ENCODE data around the gene YES1. TPM values are rescaled to one million over a fixed set of nuclear protein-coding genes. Genes with fewer than 3 reads are reported as not detected.

YES1 gene
- total and polyA plus RNA-seq, 8 donors = 36.9 to 69.9 (median 61.3) TPM

GRCh38 chr18:676736-677135, 135.3 kb downstream of the YES1 start:
- H3K27me3 ChIP-seq = no peaks in the 10 kb centered on the region
- DNase-seq (no peak), ATAC-seq (no peak)
- H3K27ac ChIP-seq = no peak overlapping the region
- H3K4me3 ChIP-seq = no peak overlapping the region
- no peak for TF ChIP-seq CTCF (IDR thresholded peaks at IDR 0.05)
- H3K36me3 ChIP-seq = peaks cover 0 to 97% of the 10 kb centered on the region in 2 donors
- H3K4me1 ChIP-seq = no peaks in the 10 kb centered on the region
- no peaks in the 10 kb centered on the region for H3K9me3 ChIP-seq
- intact Hi-C loops (cut with DNase I) = no loop called here

- H3K4me1 ChIP-seq = no peaks in the 10 kb centered on the region
- intact Hi-C loops (cut with DNase I) = no loop called here
- H3K4me3 ChIP-seq = no peak overlapping the region
- DNase-seq (no peak), ATAC-seq (no peak)
- H3K9me3 ChIP-seq = no peaks in the 10 kb centered on the region
- no peak overlapping the region for H3K27ac ChIP-seq
- TF ChIP-seq CTCF (IDR thresholded peaks at IDR 0.05) = no peak
- peaks cover 0 to 97% of the 10 kb centered on the region in 2 donors for H3K36me3 ChIP-seq
- no peaks in the 10 kb centered on the region for H3K27me3 ChIP-seq
Measured at GRCh38 chr18:676069-676468, 136.0 kb downstream of the YES1 start.

GRCh38 chr18:675307-675706, 136.7 kb downstream of the YES1 start:
- no peaks in the 10 kb centered on the region for H3K4me1 ChIP-seq
- H3K9me3 ChIP-seq = no peaks in the 10 kb centered on the region
- ATAC-seq (no peak), DNase-seq (no peak)
- no peak overlapping the region for H3K27ac ChIP-seq
- H3K4me3 ChIP-seq = no peak overlapping the region
- no peak for TF ChIP-seq CTCF (IDR thresholded peaks at IDR 0.05)
- H3K36me3 ChIP-seq = peaks cover 0 to 98% of the 10 kb centered on the region in 2 donors
- H3K27me3 ChIP-seq = no peaks in the 10 kb centered on the region
- intact Hi-C loops (cut with DNase I) = no loop called here

GRCh38 chr18:673769-674168, 138.3 kb downstream of the YES1 start:
- Histone ChIP-seq H3K4me3 (no peak overlapping the region), H3K4me1 (no peaks in the 10 kb centered on the region), H3K9me3 (no peaks in the 10 kb centered on the region), H3K27me3 (no peaks in the 10 kb centered on the region), H3K36me3 (peaks cover 0 to 97% of the 10 kb centered on the region in 2 donors), H3K27ac (no peak overlapping the region)
- TF ChIP-seq CTCF (IDR thresholded peaks at IDR 0.05) = no peak
- DNase-seq (no peak), ATAC-seq (no peak)
- intact Hi-C loops (cut with DNase I) = no loop called here

GRCh38 chr18:673317-673716, 138.7 kb downstream of the YES1 start:
- no peak overlapping the region for H3K27ac ChIP-seq
- no peak for TF ChIP-seq CTCF (IDR thresholded peaks at IDR 0.05)
- ATAC-seq = no peak
- no peak for DNase-seq
- H3K4me1 ChIP-seq = no peaks in the 10 kb centered on the region
- H3K4me3 ChIP-seq = no peak overlapping the region
- no peaks in the 10 kb centered on the region for H3K9me3 ChIP-seq
- intact Hi-C loops (cut with DNase I) = no loop called here
- H3K36me3 ChIP-seq = peaks cover 0 to 93% of the 10 kb centered on the region in 2 donors
- H3K27me3 ChIP-seq = no peaks in the 10 kb centered on the region

Other genes with a start within 250 kb of the YES1 start
- gene CETN1, start 231.9 kb downstream of the YES1 start, total RNA-seq = not detected
- not detected for gene CETN1, start 231.9 kb downstream of the YES1 start, polyA plus RNA-seq (ENCODE audit: insufficient read length in 6 of 6)
- 1 to 10 TPM; 1.3 to 1.4 TPM for gene CLUL1, start 215.3 kb downstream of the YES1 start, total RNA-seq
- gene CLUL1, start 215.3 kb downstream of the YES1 start, polyA plus RNA-seq (ENCODE audit: insufficient read length in 6 of 6) = 10 to 100 TPM; 12.6 to 15.4 (median 13.0) TPM
- 10 to 100 TPM; 25.9 to 39.6 TPM for gene TYMS, start 154.6 kb downstream of the YES1 start, total RNA-seq
- 100 to 1,000 TPM; 117 to 226 (median 151) TPM for gene TYMS, start 154.6 kb downstream of the YES1 start, polyA plus RNA-seq (ENCODE audit: insufficient read length in 6 of 6)
- gene ENOSF1, start 99.6 kb downstream of the YES1 start, total RNA-seq = 10 to 100 TPM; 72.7 to 96.7 TPM
- 100 to 1,000 TPM in 5 of 6 donors, 10 to 100 TPM in 1; 91.9 to 136 (median 122) TPM for gene ENOSF1, start 99.6 kb downstream of the YES1 start, polyA plus RNA-seq (ENCODE audit: insufficient read length in 6 of 6)
- gene ADCYAP1, start 92.6 kb upstream of the YES1 start, total RNA-seq = under 1 TPM in 1 of 2 donors, not detected in 1; 0.08 TPM
- gene ADCYAP1, start 92.6 kb upstream of the YES1 start, polyA plus RNA-seq (ENCODE audit: insufficient read length in 6 of 6) = under 1 TPM in 5 of 6 donors, not detected in 1; 0.07 to 0.19 (median 0.11) TPM

Data from left lung (tissue), 10 donors.